OCI-LY3 (cell line): Measurements from ENCODE around the gene SP7.

ENCODE experiments used
- H2AFZ ChIP-seq: fragments of 200-600, 300-600 bp; shearing (Covaris generic); 2 replicates; pipeline ENCODE4 v1.6.0; 2014; ENCODE audit warnings: antibody characterized with exemption, low read depth, low read length
- H3K27ac ChIP-seq: fragments of 200-600, 300-600 bp; sonication (generic); 2 replicates; pipeline ENCODE4 v1.5.1; 2014; ENCODE audit warnings: mild to moderate bottlenecking, low read length, moderate library complexity, mixed read lengths
- H3K27me3 ChIP-seq: fragments of 200-600, 300-600 bp; sonication (generic); 2 replicates; pipeline ENCODE4 v1.6.1; 2014; ENCODE audit warnings: low read depth, low read length, mixed read lengths
- H3K36me3 ChIP-seq: fragments of 200-600, 300-600 bp; sonication (generic); replicated peaks from 2 replicates; pipeline ENCODE3; 2014; ENCODE audit warnings: low read depth, low read length, mixed read lengths
- H3K4me1 ChIP-seq: fragments of 300-600, 200-600 bp; sonication (generic); 2 replicates; pipeline ENCODE4 v1.6.1; 2014; ENCODE audit warnings: low read length, mixed read lengths
- H3K4me2 ChIP-seq: fragments of 200-600, 300-600 bp; sonication (generic); 2 replicates; pipeline ENCODE4 v1.6.1; 2014; ENCODE audit warnings: low read length, mixed read lengths
- H3K4me3 ChIP-seq: fragments of 300-600, 200-600 bp; sonication (generic); 2 replicates; pipeline ENCODE4 v1.5.1; 2014; ENCODE audit warnings: antibody characterized with exemption, mild to moderate bottlenecking, low read length, moderate library complexity
- H3K79me2 ChIP-seq: fragments of 300-600, 200-600 bp; shearing (Covaris generic); 2 replicates; pipeline ENCODE4 v1.6.1; 2014; ENCODE audit warnings: mild to moderate bottlenecking, low read length, mixed read lengths
- H3K9ac ChIP-seq: fragments of 300-600, 200-600 bp; shearing (Covaris generic); 2 replicates; pipeline ENCODE4 v1.6.0; 2014; ENCODE audit warnings: mild to moderate bottlenecking, low read length, moderate library complexity
- H3K9me3 ChIP-seq: fragments of 200-600, 300-600 bp; shearing (Covaris generic); 2 replicates; pipeline ENCODE4 v1.6.1; 2014; ENCODE audit warnings: low read length, mixed read lengths; ENCODE audit not compliant: insufficient read depth
- H4K20me1 ChIP-seq: fragments of 200-600, 300-600 bp; sonication (generic); 2 replicates; pipeline ENCODE4 v1.6.1; 2016; ENCODE audit warnings: low read length, mixed read lengths; ENCODE audit not compliant: insufficient read depth
- EZH2phosphoT487 ChIP-seq: fragments of 200-600 bp; shearing (Covaris generic); IDR thresholded peaks from 2 replicates; pipeline ENCODE4 v1.6.1; 2018; ENCODE audit warnings: antibody characterized with exemption, mixed run types, low read depth
- TF ChIP-seq, protein P1 (sequence below): fragments of 200-600, 300-600 bp; sonication (generic); IDR thresholded peaks from 2 replicates; pipeline ENCODE4 v1.5.1; 2014; ENCODE audit warnings: antibody characterized with exemption, low read length, low read depth

Gene SP7

DNA sequence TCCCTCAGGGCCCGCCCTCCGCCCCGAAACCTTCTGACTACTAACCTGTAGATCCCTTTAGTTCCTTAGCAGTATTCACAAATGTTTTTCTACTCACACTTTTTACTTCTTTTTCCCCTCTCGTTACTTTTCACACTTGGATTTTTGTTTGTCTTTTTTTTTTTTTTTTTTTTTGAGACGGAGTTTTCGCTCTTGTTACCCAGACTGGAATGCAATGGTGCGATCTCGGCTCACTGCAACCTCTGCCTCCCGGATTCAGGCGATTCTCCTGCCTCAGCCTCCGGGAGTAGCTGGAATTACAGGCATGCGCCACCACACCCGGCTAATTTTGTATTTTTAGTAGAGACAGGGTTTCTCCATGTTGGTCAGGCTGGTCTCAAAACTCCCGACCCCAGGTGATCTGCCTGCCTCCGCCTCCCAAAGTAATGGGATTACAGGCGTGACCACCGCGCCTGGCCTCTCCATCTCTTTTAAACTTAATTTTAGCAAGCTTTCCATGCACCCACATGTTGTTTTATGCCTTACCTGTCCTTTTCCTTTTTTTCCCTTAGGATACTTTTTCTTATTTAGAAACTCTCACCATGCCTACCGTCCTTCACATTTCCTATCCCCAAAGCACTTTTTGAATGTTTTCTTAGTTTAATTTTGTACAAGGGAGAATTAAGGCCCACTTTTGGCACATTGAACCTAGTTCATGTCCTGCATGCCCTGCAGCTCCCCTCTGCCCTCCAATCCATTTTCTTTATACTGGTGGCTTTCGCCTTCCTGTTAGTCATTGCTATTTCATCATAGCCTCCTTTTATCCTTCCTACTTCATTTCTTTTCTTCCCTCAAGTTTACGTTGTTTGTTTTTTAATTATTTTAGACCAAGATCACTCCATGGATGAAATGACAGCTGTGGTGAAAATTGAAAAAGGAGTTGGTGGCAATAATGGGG is 44.9 kb upstream of the SP7 start:
- no peaks in the 10 kb centered on the region for H3K9me3 ChIP-seq
- peaks cover 20% of the 10 kb centered on the region for H3K4me1 ChIP-seq
- peak overlapping the region; percentile 59 for H3K9ac ChIP-seq
- peak overlapping the region; percentile 82 for H3K4me2 ChIP-seq
- H3K27ac ChIP-seq, result peak overlapping the region; percentile 35
- no peaks in the 10 kb centered on the region for H3K27me3 ChIP-seq
- H3K4me3 ChIP-seq, result peak overlapping the region; percentile 82
- H2AFZ ChIP-seq, result no peak overlapping the region
- TF ChIP-seq, protein P1, sequence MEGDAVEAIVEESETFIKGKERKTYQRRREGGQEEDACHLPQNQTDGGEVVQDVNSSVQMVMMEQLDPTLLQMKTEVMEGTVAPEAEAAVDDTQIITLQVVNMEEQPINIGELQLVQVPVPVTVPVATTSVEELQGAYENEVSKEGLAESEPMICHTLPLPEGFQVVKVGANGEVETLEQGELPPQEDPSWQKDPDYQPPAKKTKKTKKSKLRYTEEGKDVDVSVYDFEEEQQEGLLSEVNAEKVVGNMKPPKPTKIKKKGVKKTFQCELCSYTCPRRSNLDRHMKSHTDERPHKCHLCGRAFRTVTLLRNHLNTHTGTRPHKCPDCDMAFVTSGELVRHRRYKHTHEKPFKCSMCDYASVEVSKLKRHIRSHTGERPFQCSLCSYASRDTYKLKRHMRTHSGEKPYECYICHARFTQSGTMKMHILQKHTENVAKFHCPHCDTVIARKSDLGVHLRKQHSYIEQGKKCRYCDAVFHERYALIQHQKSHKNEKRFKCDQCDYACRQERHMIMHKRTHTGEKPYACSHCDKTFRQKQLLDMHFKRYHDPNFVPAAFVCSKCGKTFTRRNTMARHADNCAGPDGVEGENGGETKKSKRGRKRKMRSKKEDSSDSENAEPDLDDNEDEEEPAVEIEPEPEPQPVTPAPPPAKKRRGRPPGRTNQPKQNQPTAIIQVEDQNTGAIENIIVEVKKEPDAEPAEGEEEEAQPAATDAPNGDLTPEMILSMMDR, result no peak
- no peak for TF ChIP-seq EZH2phosphoT487
- peaks cover 11% of the 10 kb centered on the region for H4K20me1 ChIP-seq
- peaks cover 49% of the 10 kb centered on the region for H3K79me2 ChIP-seq
- peaks cover 31% of the 10 kb centered on the region for H3K36me3 ChIP-seq

DNA sequence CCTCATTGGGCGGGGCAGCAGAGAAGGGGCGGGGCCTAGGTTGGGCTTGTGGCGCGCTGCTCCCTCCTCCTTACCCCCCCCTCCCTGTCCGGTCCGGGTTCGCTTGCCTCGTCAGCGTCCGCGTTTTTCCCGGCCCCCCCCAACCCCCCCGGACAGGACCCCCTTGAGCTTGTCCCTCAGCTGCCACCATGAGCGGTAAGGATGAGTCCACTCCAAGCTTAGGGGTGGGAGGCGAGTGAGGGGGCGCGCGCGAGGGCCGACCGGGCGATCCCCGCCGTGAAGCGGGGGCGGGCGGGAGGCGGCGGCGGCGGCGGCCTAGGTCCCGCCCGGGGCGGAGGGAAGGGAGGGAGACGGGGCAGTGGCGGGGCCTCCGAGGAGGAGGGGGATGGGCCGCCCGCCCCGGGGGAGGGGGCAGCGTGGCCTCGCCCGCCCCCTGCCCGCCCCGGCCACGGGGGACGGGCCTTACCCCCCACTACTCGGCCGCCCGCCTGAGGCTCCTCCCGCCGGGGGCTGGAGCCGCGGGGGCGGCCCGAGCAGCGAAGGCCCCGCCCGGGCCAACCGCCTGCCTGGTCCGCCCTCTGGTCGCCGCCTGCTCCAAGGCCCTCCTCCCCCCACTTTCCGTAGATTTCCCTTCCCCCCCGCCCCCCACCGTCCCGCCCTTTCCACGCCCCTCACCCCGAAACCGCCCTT is 44.1 kb upstream of the SP7 start, which contains the start of gene SP1:
Gene SP1 (plus strand): TSS at position 73 of the 690 bp plus-strand sequence. CDS start 116 bp downstream, at position 189.
- peak within 1 kb of the TSS; percentile 82 for H3K4me2 ChIP-seq

DNA sequence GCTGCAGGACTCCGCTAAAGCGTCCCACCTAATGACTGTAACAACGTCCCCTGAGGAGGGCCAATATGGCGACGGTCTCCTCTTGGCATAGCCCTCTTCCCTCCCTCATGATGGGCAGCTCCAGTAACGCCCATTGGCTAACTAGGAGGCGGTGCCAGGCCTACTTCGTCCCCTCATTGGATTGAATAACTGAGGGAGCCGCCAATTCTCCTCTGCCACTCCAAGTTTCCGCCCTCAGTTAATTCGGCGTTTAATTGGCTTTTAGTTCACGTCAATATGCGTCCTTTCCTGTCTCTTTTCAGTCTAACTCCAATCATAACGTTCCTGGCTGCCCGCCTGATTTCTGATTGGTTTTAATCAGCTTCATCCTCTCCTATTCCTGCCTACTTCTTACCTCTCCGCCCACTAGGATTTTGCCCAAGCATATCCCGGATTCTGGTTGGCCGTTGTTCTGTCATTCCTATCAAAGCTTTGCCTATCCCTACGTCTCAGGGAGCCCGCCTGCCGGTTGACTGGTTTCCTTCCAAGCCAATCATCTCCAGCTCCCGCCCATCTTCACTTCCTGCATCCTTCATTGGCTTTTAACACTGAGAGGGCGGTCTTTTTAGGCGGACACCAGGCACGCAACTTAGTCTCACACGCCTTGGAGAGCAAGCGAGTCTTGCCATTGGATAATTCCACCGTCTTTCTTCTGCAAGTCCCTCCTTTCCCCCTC is 43.4 kb upstream of the SP7 start:
- H3K27me3 ChIP-seq, result no peaks in the 10 kb centered on the region
- peaks cover 11% of the 10 kb centered on the region for H4K20me1 ChIP-seq
- peaks cover 26% of the 10 kb centered on the region for H3K36me3 ChIP-seq
- H3K27ac ChIP-seq, result peak overlapping the region; percentile 85
- peak overlapping the region; percentile 96 for H3K9ac ChIP-seq
- H3K9me3 ChIP-seq, result no peaks in the 10 kb centered on the region
- H3K79me2 ChIP-seq, result peaks cover 36% of the 10 kb centered on the region
- peak overlapping the region; percentile 84 for H3K4me3 ChIP-seq
- peak overlapping the region; percentile 70 for H3K4me2 ChIP-seq
- peaks cover 20% of the 10 kb centered on the region for H3K4me1 ChIP-seq
- H2AFZ ChIP-seq, result peak overlapping the region; percentile 15; the same call in 1 of the 2 replicates
- TF ChIP-seq, protein P1, result no peak
- no peak for TF ChIP-seq EZH2phosphoT487

More for the DNA sequence above, 44.1 kb upstream of the SP7 start, which contains the start of gene SP1:
- Histone ChIP-seq H3K4me1 (peaks cover 20% of the 10 kb centered on the region), H3K27ac (peak within 1 kb of the TSS; percentile 85), H3K79me2 (peaks cover 43% of the 10 kb centered on the region), H3K36me3 (peaks cover 28% of the 10 kb centered on the region), H4K20me1 (peaks cover 11% of the 10 kb centered on the region), H3K9ac (peak within 1 kb of the TSS; percentile 96), H3K27me3 (no peaks in the 10 kb centered on the region), H3K4me3 (peak within 1 kb of the TSS; percentile 84), H3K9me3 (no peaks in the 10 kb centered on the region), H2AFZ (peak within 1 kb of the TSS; percentile 15; the same call in 1 of the 2 replicates)
- TF ChIP-seq, protein P1, result no peak
- TF ChIP-seq EZH2phosphoT487, result no peak
